ENCODE data around the gene TBC1D22A.

TBC1D22A gene

DNA sequence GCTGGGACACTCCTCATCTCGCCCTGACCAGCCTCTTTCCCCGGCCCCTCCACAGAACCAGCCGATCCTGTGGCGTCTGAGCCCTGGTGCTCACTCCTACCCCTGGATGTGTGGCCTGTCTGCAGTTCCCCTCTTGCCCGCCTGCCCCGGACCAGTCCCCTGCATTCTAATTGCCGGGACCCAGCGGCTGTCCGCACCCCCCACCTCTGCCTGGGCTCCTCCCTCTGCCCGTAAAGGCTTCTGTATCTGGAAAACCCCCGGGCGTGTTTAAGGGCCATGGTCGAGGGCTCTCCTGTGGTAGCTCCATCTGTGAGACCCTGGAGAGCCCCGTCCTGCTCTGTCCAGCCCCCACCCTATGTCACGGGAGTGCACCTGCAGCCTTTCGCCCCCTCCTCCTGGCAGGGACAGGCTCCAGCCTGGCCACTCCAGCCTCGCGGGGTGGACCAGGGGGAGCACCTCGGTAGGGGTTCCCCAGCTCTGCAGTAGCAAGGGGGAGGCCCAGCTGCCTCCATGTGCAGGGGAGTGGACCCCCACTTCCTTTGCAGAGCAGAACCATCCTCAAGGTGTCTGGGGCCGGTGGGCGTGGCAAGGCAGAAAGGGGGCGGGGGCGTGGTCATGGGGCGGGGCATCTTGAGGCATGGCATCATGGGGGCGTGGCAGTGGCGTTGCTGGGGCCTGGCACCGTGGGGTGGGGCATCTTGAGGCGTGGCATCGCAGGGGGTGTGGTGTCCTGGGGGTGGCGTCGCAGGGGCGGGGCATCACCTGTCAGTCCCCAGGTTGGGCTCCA lies 430.4 kb downstream of the TBC1D22A start:
- TF ChIP-seq, protein P1, sequence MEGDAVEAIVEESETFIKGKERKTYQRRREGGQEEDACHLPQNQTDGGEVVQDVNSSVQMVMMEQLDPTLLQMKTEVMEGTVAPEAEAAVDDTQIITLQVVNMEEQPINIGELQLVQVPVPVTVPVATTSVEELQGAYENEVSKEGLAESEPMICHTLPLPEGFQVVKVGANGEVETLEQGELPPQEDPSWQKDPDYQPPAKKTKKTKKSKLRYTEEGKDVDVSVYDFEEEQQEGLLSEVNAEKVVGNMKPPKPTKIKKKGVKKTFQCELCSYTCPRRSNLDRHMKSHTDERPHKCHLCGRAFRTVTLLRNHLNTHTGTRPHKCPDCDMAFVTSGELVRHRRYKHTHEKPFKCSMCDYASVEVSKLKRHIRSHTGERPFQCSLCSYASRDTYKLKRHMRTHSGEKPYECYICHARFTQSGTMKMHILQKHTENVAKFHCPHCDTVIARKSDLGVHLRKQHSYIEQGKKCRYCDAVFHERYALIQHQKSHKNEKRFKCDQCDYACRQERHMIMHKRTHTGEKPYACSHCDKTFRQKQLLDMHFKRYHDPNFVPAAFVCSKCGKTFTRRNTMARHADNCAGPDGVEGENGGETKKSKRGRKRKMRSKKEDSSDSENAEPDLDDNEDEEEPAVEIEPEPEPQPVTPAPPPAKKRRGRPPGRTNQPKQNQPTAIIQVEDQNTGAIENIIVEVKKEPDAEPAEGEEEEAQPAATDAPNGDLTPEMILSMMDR (IDR thresholded peaks at IDR 0.05; ENCODE audit: low read length, missing control alignments), result no peak
- no peak for DNase-seq (ENCODE audit: low read depth)
- H3K4me3 ChIP-seq (replicated peaks; ENCODE audit: low read depth, low read length), result no peak overlapping the region

GRCh38 chr22:47193606-47194329 lies 431.3 kb downstream of the TBC1D22A start:
- TF ChIP-seq, protein P1 (IDR thresholded peaks at IDR 0.05; ENCODE audit: low read length, missing control alignments), result no peak
- no peak overlapping the region for H3K4me3 ChIP-seq (replicated peaks; ENCODE audit: low read depth, low read length)
- DNase-seq (ENCODE audit: low read depth), result no peak

DNA sequence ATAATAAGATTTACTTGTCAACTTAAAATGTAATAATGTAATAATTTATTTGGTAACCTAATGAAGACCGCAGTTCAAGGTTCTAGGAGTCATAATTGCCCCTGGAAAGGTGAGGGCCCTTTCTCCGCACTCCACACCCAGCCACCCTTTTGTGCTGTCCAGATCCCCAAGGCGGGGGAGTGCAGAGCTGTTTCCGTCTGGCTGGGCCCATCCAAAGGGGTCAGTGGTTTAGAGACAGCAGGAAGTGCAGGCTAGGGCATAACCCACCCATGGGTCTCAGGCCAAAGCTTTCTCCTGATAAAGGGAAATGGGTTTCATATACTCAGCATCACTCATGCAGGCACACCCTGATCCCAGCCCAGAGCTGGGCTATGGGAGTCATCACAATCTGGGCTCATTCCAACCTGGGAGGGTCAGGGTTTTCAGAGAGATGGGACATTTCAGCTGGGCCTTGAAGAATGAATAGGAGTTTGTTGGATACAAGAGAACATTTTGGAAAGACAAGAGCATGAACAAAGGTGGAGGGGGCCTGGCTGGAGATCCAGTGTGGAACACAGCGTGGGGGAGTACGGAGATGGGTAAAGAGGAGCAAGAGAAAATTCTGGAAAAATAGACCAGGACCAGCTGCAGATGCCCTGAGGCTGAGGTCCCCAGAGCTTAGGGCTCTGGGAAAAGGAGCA lies 432.2 kb downstream of the TBC1D22A start:
- no peak overlapping the region for H3K4me3 ChIP-seq (replicated peaks; ENCODE audit: low read depth, low read length)
- DNase-seq (ENCODE audit: low read depth), result no peak
- TF ChIP-seq, protein P1 (IDR thresholded peaks at IDR 0.05; ENCODE audit: low read length, missing control alignments), result no peak

DNA sequence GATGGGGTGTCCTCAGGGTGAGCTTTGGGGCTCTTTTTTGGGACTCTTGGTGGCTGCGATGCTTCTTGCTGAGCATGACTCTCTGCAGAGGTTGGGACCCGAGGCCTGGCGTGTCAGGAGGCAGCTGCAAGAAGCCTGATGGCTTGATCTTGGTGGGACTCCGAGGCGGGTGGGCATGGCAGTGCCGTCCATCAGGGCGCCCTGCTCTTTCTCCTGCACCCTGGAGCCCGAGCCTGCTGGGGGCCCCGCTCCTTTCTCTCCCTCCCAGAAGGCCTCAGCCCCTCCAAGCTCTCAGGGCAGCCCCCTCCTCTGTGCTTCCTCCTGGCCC lies 432.7 kb downstream of the TBC1D22A start:
- TF ChIP-seq, protein P1 (IDR thresholded peaks at IDR 0.05; ENCODE audit: low read length, missing control alignments), result no peak

DNA sequence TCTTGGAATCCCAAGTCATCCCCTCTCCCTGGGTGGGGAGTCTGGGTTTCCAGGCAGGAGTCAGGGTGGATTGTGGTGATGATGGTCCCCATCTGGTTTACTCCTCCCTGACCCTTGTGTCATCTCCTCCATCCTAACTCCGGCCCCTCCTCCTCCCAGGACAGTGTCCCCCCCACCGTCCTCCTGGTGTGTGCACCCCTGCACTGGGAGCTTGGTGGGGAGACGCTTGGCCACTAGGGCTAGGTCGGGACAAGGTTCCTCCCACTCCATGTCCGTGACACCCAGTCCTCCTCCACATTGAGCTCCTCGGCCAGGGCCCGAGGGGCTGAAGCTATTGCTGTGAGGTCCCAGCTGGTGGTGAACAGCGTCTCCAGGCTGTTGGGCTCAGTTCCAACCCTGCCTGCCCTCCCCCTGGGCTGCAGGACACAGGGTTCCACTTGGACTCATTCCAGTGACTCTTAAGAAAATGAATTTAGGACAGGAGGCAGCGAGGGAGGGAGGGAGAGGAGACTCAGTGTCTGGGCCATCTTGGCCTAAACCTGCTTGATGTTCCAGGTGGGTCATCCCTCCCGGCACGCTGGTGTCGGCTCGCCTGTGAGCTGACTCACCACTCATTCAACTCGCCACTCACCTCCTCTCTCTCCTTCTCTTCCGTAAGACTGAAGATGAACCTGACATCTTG lies 433.2 kb downstream of the TBC1D22A start:
- no peak overlapping the region for H3K4me3 ChIP-seq (replicated peaks; ENCODE audit: low read depth, low read length)
- TF ChIP-seq, protein P1 (IDR thresholded peaks at IDR 0.05; ENCODE audit: low read length, missing control alignments), result no peak
- DNase-seq (ENCODE audit: low read depth), result peak; percentile 17

More for the DNA sequence above, 432.7 kb downstream of the TBC1D22A start:
- H3K4me3 ChIP-seq (replicated peaks; ENCODE audit: low read depth, low read length), result no peak overlapping the region
- DNase-seq (ENCODE audit: low read depth), result no peak

DNA sequence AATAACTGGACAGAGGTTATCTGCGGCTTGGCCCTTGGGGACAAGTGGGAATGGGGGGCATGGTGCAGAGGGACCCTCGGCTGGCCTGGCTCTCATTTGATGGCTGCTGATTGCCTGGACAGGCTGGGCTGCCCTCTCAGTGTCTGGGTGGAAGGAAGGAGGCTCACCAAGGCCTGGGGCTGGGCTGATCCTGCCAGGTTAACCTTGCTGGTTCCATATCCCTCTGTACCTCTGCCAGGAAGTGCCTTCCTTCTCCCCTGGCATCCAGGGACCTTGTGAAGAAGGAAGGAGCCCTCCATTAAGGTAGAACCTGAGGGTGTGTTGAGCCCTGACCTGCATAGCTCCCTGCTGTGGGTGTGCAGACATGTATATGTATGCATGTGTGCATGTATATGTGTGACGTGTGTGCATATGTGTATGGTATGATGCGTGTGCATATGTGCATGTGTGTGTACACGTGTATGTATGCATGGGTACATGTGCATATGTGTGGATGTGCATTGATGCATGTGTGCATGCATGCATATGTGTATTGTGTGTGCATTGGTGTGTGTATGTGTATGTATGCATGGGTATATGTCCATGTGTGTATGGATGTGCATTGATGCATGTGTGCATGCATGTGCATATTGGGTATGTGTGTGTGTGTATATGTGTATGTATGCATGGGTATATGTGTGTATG lies 433.9 kb downstream of the TBC1D22A start:
- H3K4me3 ChIP-seq (replicated peaks; ENCODE audit: low read depth, low read length), result no peak overlapping the region
- DNase-seq (ENCODE audit: low read depth), result no peak
- TF ChIP-seq, protein P1 (IDR thresholded peaks at IDR 0.05; ENCODE audit: low read length, missing control alignments), result no peak
